ENCODE results near the gene FRMPD4.

Gene FRMPD4

GRCh38 chrX:12548746-12549145 is 410.5 kb downstream of the FRMPD4 start:
- peak in 3 of 4 experiments; percentile 4 to 34 (median 29) for DNase-seq

- DNase-seq: no peak
Observed at GRCh38 chrX:12554206-12554605, 415.9 kb downstream of the FRMPD4 start.

- DNase-seq: no peak
Observed at GRCh38 chrX:12563121-12563520, 424.8 kb downstream of the FRMPD4 start.

DNA sequence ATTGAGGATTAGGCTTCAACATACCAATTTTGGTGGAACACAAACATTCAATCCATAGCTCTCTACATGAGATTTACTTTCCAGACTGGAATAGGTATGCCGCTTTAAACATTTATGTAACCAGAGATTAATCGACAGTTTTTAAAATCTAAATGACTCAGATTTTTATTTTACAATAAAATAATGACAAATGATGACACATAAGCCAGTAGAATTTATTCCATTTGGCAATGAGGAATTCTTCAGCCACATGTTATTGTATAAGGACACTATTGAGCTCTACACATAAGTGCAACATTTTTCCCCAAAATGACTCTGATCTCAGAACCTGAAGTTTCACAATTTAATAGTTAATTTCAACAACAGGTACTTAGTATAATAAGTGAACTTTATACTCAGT is 425.9 kb downstream of the FRMPD4 start:
- no peak for DNase-seq

DNA sequence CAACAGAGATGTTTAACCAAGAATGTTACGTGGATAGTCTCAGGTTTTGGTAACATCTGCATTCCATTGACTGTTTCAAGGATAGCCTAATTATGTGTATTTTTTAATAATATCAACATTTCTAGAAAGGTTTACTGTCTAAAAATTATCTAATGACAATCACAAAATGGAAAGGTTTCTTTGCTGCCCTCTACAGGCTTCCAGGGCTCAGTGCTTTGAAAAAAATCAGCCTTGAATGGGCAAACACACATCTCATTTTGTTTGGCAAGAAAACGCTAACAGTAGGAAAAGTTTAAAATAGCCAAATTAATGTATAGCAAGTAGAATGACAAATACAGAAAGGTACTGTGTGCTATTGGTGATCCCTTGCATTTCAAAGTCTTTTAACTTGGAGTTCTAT is 429.6 kb downstream of the FRMPD4 start:
- DNase-seq: peak in 3 of 4 experiments; percentile 1 to 26 (median 2)

DNA sequence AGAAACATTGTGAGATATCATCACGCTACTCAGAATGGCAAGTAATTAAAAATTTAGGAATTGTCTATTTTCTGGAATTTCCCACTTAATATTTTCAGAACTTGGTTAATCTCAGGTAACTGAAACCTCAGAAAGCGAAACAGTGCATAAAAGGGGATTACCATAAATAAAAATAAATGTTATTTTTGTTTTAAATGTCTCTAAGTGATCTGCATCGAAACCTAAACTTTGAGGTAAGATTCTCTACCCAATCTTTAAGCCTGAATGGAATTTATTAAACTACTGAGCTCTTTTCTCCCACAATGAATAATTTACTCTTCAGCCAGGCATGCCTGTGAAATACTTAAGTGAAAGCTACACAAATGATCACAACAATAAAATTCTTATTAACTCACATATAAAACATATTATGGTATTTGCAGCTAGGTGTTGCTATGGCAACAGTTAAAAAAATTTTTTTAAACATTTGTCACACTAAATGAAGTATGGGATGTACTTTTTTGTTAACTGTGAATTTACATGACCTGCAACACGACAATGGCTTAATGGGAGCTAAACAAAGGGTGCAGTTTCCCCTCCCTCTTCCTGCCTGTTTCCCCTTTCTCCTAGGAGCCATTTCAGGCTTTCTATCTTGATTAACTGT is 432.7 kb downstream of the FRMPD4 start:
- DNase-seq: no peak

- no peak for DNase-seq
Observed at GRCh38 chrX:12579311-12579710, 441.0 kb downstream of the FRMPD4 start.

GRCh38 chrX:12580548-12580947 is 442.3 kb downstream of the FRMPD4 start:
- DNase-seq: no peak

- DNase-seq: no peak
Observed at GRCh38 chrX:12581546-12581945, 443.3 kb downstream of the FRMPD4 start.

DNA sequence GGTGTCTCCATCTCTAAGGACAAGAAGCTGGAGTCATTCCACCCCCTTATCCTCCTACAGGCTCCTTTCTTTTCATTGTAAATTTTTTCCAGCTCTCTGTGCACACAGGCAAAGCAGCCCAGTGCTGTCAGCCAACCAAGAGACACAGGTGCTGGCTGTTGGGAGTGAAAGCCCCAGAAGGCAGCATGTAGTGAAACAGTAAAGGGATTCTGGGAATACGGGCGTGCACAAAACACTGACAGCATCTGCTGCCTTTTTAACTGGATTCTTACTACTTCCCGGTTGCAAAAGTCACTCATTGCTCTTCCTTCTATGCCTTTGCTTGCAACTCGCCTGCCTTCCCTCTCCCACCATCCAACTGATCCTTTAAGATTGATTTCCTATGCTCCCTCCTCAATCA is 444.4 kb downstream of the FRMPD4 start:
- no peak for DNase-seq

DNA sequence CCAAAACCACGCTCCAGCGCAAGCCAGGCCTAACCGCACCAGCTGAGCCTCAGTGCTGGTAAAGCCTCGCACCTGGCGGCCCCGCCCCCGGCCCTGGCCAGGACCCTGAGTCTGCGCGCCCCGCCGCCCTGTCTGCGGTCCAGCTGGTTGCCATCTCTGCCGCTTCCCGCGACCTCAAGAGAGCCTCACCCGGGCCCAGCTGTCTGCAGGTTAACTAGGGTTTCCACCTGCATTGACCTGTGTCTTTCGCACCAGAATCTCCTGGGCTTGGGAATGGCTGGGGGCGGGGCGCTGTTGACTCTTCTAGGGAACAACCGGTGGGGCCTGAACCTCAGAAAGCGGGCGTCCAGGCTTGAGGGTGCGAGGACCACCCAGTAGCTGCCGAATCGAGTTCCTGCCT is 445.3 kb downstream of the FRMPD4 start:
- no peak for DNase-seq

GRCh38 chrX:12595720-12596119 is 457.4 kb downstream of the FRMPD4 start:
- DNase-seq: no peak

DNA sequence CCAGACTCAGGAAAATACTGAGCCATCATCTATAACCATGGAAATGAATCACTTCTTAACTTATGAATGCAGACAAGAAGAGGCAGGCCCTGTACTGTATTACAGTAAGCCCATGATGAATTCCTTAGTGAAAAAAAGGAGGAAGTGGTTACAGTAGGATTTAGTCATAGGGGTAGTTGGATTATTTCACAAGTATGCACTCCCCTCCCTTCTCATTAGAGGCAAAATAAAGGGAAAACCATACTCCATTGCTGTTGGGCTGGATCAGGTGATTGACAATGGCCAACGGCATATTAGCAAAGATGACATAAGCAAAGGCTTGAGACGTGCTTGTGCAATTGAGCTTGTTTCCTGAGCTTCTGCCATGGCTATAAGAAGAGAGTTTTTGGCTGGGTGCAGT is 471.8 kb downstream of the FRMPD4 start:
- DNase-seq: peak; percentile 8 to 84 (median 62)

GRCh38 chrX:12611471-12611870 is 473.2 kb downstream of the FRMPD4 start:
- DNase-seq: no peak

- DNase-seq: no peak
Observed at GRCh38 chrX:12614266-12614665, 476.0 kb downstream of the FRMPD4 start.

DNA sequence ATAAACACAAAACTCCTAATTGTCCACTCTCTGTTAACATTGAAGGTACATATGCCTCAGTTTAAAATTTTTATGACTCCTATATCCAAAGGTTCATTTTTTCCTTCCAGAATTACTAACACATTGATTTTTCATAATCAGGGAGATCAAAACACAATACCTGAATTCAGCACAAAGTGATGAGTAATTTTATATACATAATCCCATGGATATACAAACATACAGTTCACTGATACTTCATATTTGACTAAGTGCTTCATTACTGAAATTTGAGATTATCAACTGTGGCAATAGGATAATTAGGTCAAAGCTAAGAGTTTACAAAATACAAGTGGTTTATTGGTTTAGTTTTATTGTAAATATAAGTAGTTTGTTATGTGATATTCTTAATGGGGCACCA is 476.8 kb downstream of the FRMPD4 start:
- DNase-seq: no peak

GRCh38 chrX:12617241-12617640 is 479.0 kb downstream of the FRMPD4 start:
- DNase-seq: no peak

GRCh38 chrX:12647230-12647629 is 509.0 kb downstream of the FRMPD4 start:
- no peak for DNase-seq

DNA sequence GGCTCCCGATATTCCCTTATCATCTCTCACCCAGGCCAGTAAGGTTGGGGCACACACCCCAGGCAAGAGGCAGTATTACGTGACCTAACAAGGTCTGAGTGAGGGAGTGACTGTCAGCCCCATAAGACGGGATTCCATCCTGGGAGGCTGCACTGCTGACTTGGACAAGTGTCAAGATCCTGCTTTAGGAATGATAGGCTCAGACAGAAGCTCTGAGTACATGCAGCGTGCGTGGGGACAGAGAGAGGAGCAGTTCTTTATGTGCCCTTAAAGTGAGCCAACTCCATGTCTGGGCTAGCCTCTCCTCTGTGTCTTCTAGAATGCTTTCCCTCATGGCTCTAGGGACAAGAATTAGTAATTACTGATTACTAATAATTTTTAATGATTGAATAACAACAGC is 510.7 kb downstream of the FRMPD4 start:
- DNase-seq: no peak

DNA sequence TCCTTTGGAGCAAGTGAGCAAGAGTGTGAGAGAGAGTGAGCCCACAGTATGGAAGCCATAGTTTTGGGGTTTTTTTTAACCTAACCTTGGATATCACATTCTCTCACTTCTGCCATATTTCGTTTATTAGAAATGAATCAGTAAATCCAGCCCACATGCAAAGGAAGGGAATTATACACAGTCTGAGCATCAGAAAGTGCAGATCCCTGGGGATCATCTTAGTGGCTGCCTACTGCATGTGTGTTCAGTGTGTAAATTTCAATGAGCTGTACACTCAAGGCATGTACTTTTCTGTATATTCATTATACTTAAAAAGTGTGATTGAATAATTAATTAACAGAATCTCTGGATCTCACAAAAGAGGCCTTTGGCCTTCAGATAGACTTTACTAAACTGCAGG is 519.2 kb downstream of the FRMPD4 start:
- no peak for DNase-seq

DNA sequence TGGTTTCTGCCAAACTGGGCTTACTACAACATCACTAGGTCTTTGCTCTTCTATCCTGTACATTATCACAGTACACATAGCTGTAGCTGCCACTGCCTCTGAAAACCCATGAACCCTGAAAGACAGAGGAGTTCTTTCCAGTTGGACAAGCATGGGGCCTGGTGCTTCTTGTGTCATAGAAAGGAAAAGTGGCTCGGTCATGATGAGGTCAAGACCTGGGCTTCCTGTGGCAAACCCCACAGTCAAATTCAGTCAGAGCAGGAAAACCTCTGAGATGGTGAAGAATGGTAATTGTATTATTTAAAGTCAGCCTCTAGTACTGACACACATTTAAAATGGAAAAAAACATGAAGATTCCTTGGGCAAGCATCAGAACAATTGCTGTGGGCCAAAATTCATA is 519.6 kb downstream of the FRMPD4 start:
- no peak for DNase-seq

GRCh38 chrX:12661464-12661863 is 523.2 kb downstream of the FRMPD4 start:
- no peak for DNase-seq

DNA sequence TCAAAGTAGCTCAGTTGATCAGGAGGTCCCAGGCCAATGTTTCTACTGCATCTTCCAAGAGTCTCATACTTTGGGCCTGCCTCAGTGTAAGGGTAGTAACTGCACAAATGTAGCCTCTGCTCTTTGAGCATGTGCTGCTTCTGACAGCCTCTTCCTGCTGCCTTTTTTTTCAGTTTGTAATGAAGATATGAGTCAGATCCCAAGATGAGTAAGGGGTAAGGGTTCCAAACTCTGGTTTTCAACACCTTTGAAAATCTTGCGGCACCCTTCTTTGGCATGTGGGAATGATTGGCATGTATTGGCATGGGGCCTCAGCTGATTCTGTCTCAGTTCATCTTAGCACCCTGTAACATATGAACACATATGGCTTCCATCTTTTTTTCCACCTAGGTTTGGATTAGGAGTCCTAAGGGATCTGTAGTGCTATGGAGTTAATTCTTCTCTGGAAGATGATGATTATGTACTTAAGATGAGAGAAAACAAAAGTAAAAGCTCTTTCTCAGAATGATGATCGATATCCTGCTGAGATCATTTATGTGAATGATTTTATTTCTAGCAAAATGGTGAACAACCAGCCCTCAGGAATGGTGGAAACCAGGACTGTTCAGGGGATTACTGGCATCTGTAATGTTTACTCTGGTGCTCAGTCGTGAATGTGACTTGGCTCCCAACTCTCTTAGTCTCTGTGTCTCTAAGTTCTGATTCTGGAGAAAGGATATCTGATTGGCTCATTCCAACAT is 534.3 kb downstream of the FRMPD4 start:
- no peak for DNase-seq

DNA sequence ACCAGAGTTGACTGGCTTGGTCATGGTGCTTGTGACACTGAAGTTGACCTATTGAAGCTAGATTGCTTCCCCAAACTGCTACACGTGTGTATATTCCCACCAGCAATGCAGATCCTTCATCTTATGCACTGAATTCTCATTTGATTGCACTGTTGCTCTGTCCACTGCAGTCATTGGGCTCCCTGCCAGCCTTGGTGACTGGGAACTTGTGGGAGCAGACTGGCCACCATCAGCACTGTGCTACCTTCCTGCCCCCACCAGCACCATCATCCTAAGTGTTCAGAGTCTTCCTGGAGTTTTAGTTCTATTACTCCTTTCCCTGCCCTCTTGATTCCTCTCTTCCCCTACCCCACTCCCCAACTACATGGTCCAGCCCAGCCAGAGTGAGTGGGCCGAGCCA is 535.2 kb downstream of the FRMPD4 start:
- no peak for DNase-seq

DNA sequence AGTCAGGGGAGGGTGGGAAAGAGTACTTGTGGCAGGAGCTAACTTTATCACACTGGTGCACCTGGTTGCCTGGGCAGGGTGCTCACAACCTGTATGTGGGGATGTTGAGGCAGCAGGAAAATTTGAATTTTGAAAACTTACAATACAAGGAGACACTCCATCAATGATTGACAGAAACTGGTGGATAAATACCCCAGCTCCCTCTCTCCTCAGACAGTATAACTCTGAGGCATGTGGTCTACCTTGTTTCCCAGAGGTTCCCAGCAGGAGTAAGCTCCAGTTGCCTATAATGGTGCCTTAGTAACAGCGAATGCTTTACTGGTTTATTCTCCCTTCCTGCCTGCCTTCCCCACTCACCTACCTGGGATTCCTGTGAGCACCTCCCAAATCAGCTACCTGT is 541.2 kb downstream of the FRMPD4 start:
- no peak for DNase-seq

All from suppressor macrophage (primary cell).